Measurements from ENCODE around the gene MCM3AP.

DNA sequence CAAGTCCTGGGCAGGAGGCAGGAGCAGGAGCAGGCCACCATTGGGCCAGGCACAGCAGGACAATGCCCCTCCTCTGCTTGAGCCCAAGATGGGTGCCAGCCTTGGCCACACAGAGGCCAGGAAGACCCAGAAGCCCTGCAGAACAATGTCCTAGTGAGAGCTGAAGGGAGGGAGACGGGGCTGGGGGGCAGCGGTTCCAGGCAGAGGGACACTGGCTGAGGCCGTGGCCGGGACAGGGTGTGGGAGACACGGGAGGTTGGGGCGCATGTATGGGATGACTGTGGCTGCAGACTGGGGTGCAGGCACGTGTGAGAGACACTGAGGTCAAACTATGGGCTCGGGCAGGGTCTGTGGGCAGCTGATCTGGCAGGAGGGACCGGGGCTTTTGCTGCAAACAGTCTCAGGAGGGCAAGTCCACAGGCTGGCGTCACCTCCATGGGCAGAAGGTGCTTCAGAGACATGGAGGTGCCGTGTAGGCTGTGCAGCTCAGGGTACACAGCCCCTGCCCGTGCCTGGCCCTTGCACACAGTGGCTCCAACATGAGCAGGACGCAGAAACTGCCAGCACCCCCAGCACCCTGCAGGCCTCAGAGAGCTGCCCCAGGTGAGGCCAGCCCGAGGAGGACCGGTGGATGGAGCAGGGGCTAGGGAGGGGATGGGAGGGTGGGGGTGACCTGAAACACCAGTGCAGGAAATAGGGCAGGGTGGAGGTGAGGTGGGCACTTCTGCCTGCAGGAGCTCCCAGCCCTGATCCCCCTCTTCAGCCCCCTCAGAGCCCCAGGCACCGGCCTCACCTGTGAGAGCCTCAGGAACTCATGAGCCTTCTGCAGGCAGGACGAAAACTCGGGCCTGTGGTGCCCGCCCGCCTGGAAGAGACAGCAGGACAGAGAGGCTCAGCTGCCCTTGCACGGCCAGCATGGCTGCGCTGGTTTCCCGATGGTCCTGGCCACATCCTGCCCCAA lies 76.4 kb downstream of the MCM3AP start:
- TF ChIP-seq, protein P1, sequence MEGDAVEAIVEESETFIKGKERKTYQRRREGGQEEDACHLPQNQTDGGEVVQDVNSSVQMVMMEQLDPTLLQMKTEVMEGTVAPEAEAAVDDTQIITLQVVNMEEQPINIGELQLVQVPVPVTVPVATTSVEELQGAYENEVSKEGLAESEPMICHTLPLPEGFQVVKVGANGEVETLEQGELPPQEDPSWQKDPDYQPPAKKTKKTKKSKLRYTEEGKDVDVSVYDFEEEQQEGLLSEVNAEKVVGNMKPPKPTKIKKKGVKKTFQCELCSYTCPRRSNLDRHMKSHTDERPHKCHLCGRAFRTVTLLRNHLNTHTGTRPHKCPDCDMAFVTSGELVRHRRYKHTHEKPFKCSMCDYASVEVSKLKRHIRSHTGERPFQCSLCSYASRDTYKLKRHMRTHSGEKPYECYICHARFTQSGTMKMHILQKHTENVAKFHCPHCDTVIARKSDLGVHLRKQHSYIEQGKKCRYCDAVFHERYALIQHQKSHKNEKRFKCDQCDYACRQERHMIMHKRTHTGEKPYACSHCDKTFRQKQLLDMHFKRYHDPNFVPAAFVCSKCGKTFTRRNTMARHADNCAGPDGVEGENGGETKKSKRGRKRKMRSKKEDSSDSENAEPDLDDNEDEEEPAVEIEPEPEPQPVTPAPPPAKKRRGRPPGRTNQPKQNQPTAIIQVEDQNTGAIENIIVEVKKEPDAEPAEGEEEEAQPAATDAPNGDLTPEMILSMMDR (IDR thresholded peaks at IDR 0.05 in 2 of 3, conservative IDR thresholded peaks at IDR 0.05 in 1 of 3; ENCODE audit: borderline replicate concordance in 1 of 3, insufficient read depth in 1 of 3, low read depth in 2 of 3, low read length in 2 of 3) = no peak
- TF ChIP-seq YY1 (IDR thresholded peaks at IDR 0.05; ENCODE audit: extremely low read depth, insufficient replicate concordance, low read depth, low read length) (no peak), EZH2phosphoT487 (IDR thresholded peaks at IDR 0.05; ENCODE audit: borderline replicate concordance) (no peak), RAD21 (IDR thresholded peaks at IDR 0.05; ENCODE audit: low read depth) (no peak)
- TF ChIP-seq, protein P2, sequence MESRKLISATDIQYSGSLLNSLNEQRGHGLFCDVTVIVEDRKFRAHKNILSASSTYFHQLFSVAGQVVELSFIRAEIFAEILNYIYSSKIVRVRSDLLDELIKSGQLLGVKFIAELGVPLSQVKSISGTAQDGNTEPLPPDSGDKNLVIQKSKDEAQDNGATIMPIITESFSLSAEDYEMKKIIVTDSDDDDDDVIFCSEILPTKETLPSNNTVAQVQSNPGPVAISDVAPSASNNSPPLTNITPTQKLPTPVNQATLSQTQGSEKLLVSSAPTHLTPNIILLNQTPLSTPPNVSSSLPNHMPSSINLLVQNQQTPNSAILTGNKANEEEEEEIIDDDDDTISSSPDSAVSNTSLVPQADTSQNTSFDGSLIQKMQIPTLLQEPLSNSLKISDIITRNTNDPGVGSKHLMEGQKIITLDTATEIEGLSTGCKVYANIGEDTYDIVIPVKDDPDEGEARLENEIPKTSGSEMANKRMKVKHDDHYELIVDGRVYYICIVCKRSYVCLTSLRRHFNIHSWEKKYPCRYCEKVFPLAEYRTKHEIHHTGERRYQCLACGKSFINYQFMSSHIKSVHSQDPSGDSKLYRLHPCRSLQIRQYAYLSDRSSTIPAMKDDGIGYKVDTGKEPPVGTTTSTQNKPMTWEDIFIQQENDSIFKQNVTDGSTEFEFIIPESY (IDR thresholded peaks at IDR 0.05; ENCODE audit: extremely low read depth, insufficient replicate concordance, low read length) = no peak
